ENCODE data around the gene S1PR4. TPM values are rescaled to one million over a fixed set of nuclear protein-coding genes. Genes with fewer than 3 reads are reported as not detected.
A peak's percentile ranks its signal among the peaks of the same experiment; 100 is the strongest.

S1PR4 gene
- total RNA-seq, 2 donors from 2014 or later: 1.8 to 3.3 TPM

- Histone ChIP-seq H3K36me3 (replicated peaks in 1 of 2; ENCODE audit: insufficient read depth in 1 of 2, low read depth in 2 of 2) (no peaks in the 10 kb centered on the region), H3K4me1 (no peaks in the 10 kb centered on the region), H3K4me3 (no peak overlapping the region), H3K9me3 (no peaks in the 10 kb centered on the region), H3K27ac (no peak overlapping the region), H3K27me3 (no peaks in the 10 kb centered on the region)
- TF ChIP-seq, protein P1, sequence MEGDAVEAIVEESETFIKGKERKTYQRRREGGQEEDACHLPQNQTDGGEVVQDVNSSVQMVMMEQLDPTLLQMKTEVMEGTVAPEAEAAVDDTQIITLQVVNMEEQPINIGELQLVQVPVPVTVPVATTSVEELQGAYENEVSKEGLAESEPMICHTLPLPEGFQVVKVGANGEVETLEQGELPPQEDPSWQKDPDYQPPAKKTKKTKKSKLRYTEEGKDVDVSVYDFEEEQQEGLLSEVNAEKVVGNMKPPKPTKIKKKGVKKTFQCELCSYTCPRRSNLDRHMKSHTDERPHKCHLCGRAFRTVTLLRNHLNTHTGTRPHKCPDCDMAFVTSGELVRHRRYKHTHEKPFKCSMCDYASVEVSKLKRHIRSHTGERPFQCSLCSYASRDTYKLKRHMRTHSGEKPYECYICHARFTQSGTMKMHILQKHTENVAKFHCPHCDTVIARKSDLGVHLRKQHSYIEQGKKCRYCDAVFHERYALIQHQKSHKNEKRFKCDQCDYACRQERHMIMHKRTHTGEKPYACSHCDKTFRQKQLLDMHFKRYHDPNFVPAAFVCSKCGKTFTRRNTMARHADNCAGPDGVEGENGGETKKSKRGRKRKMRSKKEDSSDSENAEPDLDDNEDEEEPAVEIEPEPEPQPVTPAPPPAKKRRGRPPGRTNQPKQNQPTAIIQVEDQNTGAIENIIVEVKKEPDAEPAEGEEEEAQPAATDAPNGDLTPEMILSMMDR (IDR thresholded peaks at IDR 0.05): no peak
- TF ChIP-seq POLR2A (IDR thresholded peaks at IDR 0.05): no peak
- ATAC-seq (no peak), DNase-seq (no peak)
- intact Hi-C loops (cut with DNase I): no loop called here
- 67 to 80% methylated on average over 5 to 8 of the region's 11 CpGs for WGBS, 2 donors
These were observed 1.7 kb upstream of the S1PR4 start for GRCh38 chr19:3176715-3177501.

DNA sequence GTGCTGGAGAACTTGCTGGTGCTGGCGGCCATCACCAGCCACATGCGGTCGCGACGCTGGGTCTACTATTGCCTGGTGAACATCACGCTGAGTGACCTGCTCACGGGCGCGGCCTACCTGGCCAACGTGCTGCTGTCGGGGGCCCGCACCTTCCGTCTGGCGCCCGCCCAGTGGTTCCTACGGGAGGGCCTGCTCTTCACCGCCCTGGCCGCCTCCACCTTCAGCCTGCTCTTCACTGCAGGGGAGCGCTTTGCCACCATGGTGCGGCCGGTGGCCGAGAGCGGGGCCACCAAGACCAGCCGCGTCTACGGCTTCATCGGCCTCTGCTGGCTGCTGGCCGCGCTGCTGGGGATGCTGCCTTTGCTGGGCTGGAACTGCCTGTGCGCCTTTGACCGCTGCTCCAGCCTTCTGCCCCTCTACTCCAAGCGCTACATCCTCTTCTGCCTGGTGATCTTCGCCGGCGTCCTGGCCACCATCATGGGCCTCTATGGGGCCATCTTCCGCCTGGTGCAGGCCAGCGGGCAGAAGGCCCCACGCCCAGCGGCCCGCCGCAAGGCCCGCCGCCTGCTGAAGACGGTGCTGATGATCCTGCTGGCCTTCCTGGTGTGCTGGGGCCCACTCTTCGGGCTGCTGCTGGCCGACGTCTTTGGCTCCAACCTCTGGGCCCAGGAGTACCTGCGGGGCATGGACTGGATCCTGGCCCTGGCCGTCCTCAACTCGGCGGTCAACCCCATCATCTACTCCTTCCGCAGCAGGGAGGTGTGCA is 587 bp downstream of the S1PR4 start:
- ATAC-seq: no peak
- no peaks in the 10 kb centered on the region for H3K4me1 ChIP-seq
- H3K9me3 ChIP-seq: no peaks in the 10 kb centered on the region
- H3K27ac ChIP-seq: peak overlapping the region in 1 of 4 donors; percentile 64
- H3K4me3 ChIP-seq: no peak overlapping the region
- no peaks in the 10 kb centered on the region for H3K27me3 ChIP-seq
- 69 to 84% methylated on average over 32 to 51 of the region's 52 CpGs for whole genome bisulfite sequencing, 2 donors
- TF ChIP-seq, protein P1 (IDR thresholded peaks at IDR 0.05): no peak
- TF ChIP-seq POLR2A (IDR thresholded peaks at IDR 0.05): no peak
- intact Hi-C loops (cut with DNase I): no loop called here
- no peaks in the 10 kb centered on the region for H3K36me3 ChIP-seq (replicated peaks in 1 of 2; ENCODE audit: insufficient read depth in 1 of 2, low read depth in 2 of 2)
- DNase-seq: no peak

GRCh38 chr19:3179739-3180293 is 1.2 kb downstream of the S1PR4 start:
- Histone ChIP-seq H3K4me3 (no peak overlapping the region), H3K9me3 (no peaks in the 10 kb centered on the region), H3K27ac (peak overlapping the region in 1 of 4 donors; percentile 64), H3K27me3 (no peaks in the 10 kb centered on the region), H3K4me1 (peaks cover 2% of the 10 kb centered on the region), H3K36me3 (replicated peaks in 1 of 2; ENCODE audit: insufficient read depth in 1 of 2, low read depth in 2 of 2) (no peaks in the 10 kb centered on the region)
- 61 to 90% methylated on average over 2 to 19 of the region's 31 CpGs for WGBS, 2 donors
- no peak for ATAC-seq
- TF ChIP-seq, protein P1 (IDR thresholded peaks at IDR 0.05): no peak
- TF ChIP-seq POLR2A (IDR thresholded peaks at IDR 0.05): no peak
- no peak for DNase-seq
- intact Hi-C loops (cut with DNase I): no loop called here

- Histone ChIP-seq H3K36me3 (replicated peaks in 1 of 2; ENCODE audit: insufficient read depth in 1 of 2, low read depth in 2 of 2) (no peaks in the 10 kb centered on the region), H3K27ac (no peak overlapping the region), H3K27me3 (no peaks in the 10 kb centered on the region), H3K4me3 (no peak overlapping the region), H3K9me3 (no peaks in the 10 kb centered on the region), H3K4me1 (peaks cover 26% of the 10 kb centered on the region)
- DNase-seq: no peak
- TF ChIP-seq, protein P1 (IDR thresholded peaks at IDR 0.05): no peak
- no peak for TF ChIP-seq POLR2A (IDR thresholded peaks at IDR 0.05)
- no peak for ATAC-seq
- 56 to 70% methylated on average over 13 of the region's 13 CpGs for WGBS, 2 donors
- intact Hi-C loops (cut with DNase I): no loop called here
These were observed 5.4 kb downstream of the S1PR4 start for GRCh38 chr19:3183721-3184641.
